Measurements from ENCODE around the gene ADAM19. TPM values are rescaled to one million over a fixed set of nuclear protein-coding genes. Genes with fewer than 3 reads are reported as not detected.

Gene ADAM19
- total and polyA plus RNA-seq, 2 experiments from 2014 or later: 6.5 to 11.5 TPM

DNA sequence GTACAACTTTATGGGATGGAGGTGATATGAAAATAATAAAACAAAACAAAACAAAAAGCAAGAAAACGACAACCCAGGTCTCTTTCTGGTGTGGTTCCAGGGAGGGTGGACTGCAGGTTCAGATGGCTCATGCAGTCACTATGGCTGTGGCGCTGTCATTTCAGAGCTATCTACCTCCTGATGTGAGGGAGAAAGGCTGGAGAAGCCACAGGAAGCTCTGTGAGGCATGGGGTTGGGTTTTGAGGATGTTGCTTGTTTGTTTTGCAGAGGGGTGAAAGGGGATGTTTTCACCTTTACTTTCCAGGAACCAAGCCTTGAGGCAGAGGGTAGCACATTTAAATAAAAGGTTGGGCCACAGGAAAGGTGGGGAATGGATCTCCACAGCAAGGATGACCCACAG, 96.8 kb downstream of the ADAM19 start:
- H3K4me1 ChIP-seq (ENCODE audit: low read depth): no peaks in the 10 kb centered on the region
- no peak overlapping the region for H3K4me3 ChIP-seq
- H3K27me3 ChIP-seq: no peaks in the 10 kb centered on the region
- peaks cover 4% of the 10 kb centered on the region for H3K36me3 ChIP-seq
- no peak for DNase-seq (ENCODE audit: low read depth in 1 of 2, low spot score in 1 of 2)
- H3K27ac ChIP-seq: no peak overlapping the region
- no peaks in the 10 kb centered on the region for H3K9me3 ChIP-seq (ENCODE audit: low read depth)
- no peak for TF ChIP-seq CTCF (IDR thresholded peaks at IDR 0.05; ENCODE audit: low read depth, low read length)

DNA sequence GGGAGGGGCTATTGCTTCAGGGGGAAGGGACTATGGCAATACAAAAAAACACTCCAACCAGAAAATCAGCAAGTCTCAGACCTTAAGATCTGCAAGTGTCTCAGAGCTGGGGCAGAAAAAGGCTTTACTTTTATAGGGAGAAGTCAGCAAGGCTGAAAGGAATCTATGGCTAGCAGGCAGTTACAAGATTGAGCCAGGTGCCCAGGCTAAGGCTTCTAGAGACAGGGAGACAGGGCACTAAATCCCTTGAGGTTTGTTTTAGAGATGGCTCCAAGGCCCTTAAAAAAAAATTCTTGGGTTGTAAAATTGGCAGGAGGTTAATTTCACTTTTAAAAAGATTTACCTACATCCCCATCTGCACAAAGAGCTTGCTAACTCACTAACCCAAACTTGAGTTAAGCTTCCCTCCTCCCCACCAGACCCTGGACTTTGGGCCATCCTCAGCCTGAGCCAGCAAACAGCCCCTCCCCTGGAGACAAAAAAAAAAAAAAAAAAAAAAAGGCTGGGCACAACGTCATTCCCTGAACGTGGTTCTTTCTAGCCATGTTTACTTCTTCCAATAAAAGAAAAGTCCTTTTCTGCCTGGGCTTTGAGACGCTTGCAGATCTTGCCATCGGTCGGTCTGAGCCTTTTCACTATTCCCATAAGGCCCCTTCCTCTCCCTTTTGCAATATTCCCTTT, 97.6 kb downstream of the ADAM19 start:
- no peak overlapping the region for H3K4me3 ChIP-seq
- H3K9me3 ChIP-seq (ENCODE audit: low read depth): no peaks in the 10 kb centered on the region
- H3K27me3 ChIP-seq: no peaks in the 10 kb centered on the region
- no peaks in the 10 kb centered on the region for H3K36me3 ChIP-seq
- TF ChIP-seq CTCF (IDR thresholded peaks at IDR 0.05; ENCODE audit: low read depth, low read length): no peak
- H3K4me1 ChIP-seq (ENCODE audit: low read depth): no peaks in the 10 kb centered on the region
- H3K27ac ChIP-seq: no peak overlapping the region
- no peak for DNase-seq (ENCODE audit: low read depth in 1 of 2, low spot score in 1 of 2)

DNA sequence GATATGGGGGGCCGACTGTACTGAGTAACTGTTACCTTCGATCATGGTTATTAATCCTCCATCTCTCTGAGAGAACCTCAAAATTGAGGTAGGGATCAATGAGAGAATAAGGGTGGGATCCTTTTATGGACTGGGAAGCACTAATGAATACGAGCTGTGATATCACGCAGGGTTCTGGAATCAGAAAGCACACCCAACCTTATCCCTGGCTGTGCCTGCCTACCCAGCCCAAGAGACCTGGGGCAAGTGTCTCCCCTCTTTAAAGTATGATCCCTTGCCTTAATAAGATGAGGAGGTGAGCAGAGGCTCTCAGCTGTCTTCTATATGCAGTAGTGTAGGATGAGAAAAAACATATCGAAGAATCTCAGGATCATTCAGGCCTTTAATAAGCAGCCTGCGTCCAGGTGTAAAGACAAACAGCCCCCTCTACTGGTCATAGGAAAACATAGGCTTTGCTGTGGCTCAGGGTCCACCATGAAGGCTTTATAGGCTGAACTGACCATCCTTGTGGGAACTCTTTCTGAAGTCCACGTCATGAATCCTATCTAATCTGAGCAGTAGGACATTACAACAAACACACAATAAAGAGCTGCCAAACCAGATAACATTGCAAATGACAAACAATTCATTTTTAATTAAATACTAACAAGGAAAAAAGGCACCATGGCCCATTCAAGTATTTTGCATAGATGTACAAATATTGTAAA, 98.7 kb downstream of the ADAM19 start:
- no peaks in the 10 kb centered on the region for H3K9me3 ChIP-seq (ENCODE audit: low read depth)
- H3K36me3 ChIP-seq: no peaks in the 10 kb centered on the region
- H3K27ac ChIP-seq: no peak overlapping the region
- peak; percentile 82 to 90 for DNase-seq (ENCODE audit: low read depth in 1 of 2, low spot score in 1 of 2)
- no peaks in the 10 kb centered on the region for H3K27me3 ChIP-seq
- H3K4me1 ChIP-seq (ENCODE audit: low read depth): no peaks in the 10 kb centered on the region
- TF ChIP-seq CTCF (IDR thresholded peaks at IDR 0.05; ENCODE audit: low read depth, low read length): peak; percentile 80
- H3K4me3 ChIP-seq: no peak overlapping the region

- Histone ChIP-seq H3K36me3 (no peaks in the 10 kb centered on the region), H3K27ac (no peak overlapping the region), H3K9me3 (ENCODE audit: low read depth) (no peaks in the 10 kb centered on the region), H3K27me3 (no peaks in the 10 kb centered on the region), H3K4me3 (no peak overlapping the region), H3K4me1 (ENCODE audit: low read depth) (peaks cover 4% of the 10 kb centered on the region)
- no peak for DNase-seq (ENCODE audit: low read depth in 1 of 2, low spot score in 1 of 2)
- no peak for TF ChIP-seq CTCF (IDR thresholded peaks at IDR 0.05; ENCODE audit: low read depth, low read length)
These were observed 100.1 kb downstream of the ADAM19 start for GRCh38 chr5:157475432-157475831.

- no peak overlapping the region for H3K27ac ChIP-seq
- no peaks in the 10 kb centered on the region for H3K27me3 ChIP-seq
- H3K36me3 ChIP-seq: no peaks in the 10 kb centered on the region
- H3K4me3 ChIP-seq: no peak overlapping the region
- no peaks in the 10 kb centered on the region for H3K9me3 ChIP-seq (ENCODE audit: low read depth)
- TF ChIP-seq CTCF (IDR thresholded peaks at IDR 0.05; ENCODE audit: low read depth, low read length): no peak
- peaks cover 10% of the 10 kb centered on the region for H3K4me1 ChIP-seq (ENCODE audit: low read depth)
- DNase-seq (ENCODE audit: low read depth in 1 of 2, low spot score in 1 of 2): peak in 1 of 2 donors; percentile 37
These were observed 101.9 kb downstream of the ADAM19 start for GRCh38 chr5:157473383-157474320.
